Smooth muscle cell of the brain vasculature (primary cell): ENCODE data around the gene GAS6.
"Not testable (repeated sequence)": the region's sequence is repeated elsewhere in the genome, so short reads cannot be mapped to it uniquely, and the experiment has no call there.

Experiments
- DNase-seq: peaks from one replicate; pipeline ENCODE4 v3.0.0-alpha.2; 2012; ENCODE audit warnings: low read depth, low spot score

The GAS6 gene

DNA sequence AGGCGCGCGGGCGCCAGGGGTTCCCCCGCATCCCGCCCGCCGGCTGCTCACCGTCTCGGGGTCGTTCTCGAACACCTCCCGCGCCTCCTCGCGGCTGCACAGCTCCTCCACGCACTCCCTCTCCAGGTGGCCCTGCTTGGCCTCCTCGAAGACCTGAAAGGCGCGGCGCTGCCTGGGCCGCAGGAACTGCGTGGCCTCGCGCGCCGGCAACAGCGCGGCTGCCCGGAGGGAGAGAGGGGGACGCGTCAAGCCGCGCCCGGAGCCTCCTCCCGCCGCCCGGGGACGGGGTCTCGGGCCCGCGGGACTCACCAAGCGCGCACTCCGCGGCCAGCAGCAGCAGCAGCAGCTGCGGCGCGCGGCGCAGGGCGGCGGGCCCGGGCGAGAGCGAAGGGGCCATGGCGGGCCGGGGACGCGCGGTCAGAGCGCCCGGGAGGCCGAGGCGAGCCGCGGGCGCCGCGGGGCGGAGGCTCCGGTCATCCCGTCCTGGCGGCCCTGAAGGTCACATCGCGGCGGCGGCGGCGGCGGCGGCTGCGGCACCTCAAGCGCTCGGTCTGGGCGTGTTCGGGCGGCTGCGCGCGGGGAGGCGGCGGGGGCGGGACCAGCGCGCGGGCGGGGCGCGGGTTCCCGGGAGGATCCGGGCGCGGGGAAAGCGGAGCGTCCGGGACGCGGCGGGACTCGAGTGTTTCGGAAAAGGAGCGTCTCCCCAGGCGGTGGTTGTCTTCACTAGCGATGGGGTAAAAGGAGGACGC lies at the start of gene GAS6:
Gene GAS6, minus strand, starts transcription at position 553 of the 749 bp plus-strand sequence. Its CDS starts 156 bp downstream, at position 397.
- DNase-seq, result no peak

DNA sequence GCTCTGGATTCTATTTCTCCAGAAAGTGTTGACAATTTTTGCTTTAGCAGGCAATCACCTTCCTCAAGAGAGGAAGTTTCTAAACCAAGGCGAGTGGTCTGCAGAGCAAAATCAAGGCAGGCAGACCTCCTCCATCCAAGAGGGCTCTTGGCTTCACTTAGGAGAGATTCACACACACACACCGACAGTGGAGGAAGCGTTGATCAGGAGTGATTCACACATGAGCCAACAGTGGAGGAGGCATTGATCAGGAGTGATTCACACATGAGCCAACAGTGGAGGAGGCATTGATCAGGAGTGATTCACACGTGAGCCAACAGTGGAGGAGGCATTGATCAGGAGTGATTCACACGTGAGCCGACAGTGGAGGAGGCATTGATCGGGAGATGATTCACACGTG lies 49.5 kb upstream of the GAS6 start:
- DNase-seq, result not testable (repeated sequence)

DNA sequence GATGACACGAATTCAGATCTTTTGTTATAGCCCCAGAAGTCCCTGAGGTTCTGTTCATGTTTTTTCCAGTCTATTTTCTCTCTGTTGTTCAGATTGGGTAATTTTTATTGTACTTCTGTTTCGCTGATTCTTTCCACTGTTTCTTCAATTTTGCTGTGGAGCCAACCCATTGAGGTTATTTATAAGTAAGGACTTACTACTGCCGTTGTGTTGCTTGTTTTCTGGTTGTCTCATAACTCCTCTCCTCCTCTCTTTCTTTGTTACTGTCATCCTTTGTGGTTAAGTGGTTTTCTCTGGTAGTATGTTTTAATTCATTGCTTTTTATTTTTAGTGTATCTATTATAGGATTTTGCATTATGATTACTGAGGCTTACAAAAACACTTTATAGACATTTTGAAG lies 48.7 kb upstream of the GAS6 start:
- DNase-seq, result no peak

DNA sequence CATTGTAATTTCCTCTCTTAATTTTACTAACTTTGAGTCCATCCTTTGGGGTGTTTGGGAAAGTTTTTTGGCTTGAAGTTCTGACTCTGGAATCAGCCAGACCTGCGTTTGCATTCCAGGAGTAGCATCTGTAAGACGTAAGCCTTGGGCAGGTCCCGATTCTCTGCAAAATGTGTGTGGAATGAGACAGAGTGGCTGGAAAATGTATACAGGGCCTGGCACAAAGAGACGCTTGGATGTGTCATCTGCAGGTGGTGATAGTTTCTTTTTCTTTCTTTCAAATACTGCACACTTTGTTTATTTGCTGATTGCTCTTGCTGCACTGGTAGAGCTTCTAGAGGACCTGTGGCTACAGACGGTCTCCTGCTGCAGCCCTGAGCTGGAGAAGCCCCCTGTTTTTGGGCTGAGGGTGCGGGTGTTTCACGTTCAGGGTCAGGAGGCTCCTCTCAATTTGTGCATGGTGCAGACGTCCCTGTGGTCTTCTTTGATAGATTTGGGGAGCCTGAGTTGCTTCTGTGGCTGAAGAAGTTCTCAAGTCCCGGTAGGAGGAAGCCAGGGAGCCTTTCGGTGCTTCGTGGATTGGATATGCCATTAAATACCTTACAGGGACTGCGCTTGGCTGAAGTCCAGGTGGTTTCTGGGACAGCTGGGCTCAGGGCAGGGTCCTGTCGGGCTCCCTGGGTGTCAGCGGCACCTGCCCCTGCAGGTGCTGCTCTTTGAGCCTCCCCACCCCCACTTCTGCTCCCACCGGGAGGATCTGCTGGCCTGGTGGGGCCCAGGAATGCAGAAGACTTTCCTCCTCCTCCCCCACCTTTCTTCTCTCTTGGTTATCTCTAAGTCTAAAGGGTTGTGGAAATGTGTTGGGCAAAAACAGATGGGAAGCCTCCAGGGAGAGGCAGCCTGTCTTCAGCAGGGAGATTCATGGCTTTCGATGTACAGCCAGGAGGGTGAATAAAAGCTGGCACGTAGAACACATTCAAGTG lies 44.0 kb upstream of the GAS6 start:
- no peak for DNase-seq

DNA sequence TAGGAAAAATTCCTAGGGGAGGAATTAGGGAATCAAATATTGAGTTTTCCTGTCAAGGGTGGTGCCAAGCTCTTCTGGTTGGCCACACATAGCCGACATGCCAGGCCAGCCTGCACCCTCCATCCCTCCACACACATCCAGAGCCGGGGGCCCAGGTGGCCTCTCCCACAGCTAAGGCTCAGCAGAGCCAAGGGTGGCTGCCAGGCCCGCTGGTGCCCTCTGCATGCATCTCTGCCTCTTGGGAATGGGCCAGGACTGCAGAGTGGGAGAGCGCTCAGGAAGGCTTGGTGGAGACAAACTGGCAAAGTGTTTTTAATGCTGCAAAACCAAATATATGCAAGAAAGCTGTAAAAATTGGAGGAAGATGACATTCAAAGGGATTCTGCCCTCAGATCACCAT lies 42.7 kb upstream of the GAS6 start:
- no peak for DNase-seq

DNA sequence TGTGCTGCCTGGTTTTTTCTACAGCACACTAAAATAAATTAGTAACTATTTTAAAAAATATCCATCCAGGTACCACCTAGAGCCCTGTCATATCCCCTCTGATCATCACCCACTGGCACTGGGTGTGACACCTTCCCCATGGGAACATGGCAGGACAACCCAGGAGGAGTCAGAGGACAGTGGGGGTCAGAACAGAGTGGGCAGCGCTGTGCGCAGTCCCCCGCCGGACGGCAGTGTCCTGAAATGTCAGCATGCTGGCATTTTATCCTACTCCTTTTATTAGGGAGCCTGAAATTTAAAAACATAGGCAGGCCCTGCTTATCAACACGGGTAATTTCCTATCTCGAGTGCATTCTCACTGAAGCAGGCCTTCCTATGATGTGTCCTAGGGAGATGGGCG lies 42.1 kb upstream of the GAS6 start:
- DNase-seq, result no peak

DNA sequence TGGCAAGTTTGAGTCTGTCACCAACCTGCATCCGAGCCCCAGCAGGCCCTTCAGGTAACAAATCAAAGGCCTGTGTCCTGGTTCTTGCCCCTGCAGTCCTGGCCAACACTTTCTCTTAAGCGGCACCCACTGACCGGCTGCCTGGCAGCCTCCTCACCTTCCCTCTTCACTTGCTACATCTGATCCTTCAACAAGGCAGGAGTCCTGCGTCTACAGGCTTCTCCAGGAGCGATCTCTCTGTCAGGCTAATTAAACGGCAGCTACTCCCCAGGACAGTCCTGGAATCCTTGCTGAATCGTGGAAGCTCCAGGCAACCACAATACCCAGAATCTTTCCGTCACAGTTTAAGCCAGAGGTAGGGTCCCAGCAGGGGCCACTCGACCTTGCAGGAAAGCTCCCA lies 41.1 kb upstream of the GAS6 start:
- no peak for DNase-seq

DNA sequence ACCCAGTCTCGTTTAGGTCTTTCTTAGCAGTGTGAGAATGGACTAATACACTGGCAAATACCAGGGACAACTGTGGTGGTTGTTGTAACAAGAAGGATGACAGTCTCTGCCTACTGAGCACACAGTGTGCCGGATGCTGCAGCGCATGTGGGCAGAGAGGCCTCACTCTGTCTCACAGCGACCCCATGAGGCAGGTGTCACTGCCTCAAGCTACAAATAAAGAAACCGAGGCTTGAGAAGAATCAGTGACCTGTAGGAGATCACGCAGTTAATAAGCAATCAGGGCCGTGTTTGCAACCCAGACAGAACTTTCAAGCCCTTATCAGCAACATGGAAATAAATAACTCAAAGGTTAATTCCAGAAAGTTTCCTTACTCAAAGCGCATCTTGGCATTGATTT lies 40.5 kb upstream of the GAS6 start:
- DNase-seq, result no peak

DNA sequence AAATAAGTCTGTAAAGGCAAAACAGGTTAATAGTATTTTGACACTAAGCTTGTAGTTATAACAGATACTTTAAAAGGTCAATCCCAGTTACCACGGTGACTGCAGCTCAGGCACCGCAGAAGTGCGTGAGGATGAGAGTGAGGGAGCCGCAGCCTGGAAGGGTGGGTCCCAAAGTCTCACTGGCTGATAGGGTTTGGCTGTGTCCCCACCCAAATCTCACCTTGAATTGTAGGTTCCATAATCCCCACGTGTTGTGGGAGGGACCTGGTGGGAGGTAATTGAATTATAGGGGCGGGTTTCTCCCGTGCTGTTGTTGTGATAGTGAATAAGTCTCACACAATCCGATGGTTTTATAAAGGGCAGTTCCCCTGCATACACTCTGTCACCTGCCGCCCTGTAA lies 40.0 kb upstream of the GAS6 start:
- no peak for DNase-seq

DNA sequence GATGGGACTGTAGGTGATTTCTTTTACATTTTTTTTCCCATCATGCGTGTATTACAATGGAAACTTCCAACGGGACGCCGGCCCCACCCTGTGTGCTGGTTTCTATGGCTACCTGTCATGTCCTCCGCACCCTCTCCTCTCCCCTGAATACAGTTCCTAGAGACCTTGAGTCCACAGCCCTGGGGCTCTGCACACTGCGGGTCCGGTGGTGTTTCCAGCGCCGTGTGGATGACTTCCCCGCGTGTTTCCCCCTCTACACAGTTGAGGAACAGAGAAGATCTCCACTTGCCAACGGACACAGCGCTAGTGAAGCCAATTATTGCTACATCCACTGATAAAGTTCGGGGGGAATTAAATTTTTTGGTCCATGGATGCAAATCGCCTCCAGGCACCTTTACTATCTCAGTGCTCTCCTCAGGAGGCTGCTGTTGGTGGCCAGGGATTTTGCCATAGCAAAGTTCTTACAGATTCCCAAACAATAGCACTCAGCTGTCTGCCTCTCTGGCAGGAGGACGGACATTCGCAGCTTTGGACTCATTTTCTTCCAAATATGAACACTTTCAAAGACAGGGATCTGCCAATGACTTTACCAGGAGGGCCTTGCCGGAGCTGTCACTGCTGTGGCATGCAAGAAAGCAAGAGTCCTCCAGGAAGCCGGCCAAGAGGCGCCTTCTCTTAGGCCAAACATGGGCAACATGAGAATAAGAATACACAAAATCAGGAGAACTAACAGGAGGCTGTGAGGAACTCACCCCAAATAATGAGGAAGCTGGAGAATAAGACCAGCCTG lies 39.3 kb upstream of the GAS6 start:
- no peak for DNase-seq

DNA sequence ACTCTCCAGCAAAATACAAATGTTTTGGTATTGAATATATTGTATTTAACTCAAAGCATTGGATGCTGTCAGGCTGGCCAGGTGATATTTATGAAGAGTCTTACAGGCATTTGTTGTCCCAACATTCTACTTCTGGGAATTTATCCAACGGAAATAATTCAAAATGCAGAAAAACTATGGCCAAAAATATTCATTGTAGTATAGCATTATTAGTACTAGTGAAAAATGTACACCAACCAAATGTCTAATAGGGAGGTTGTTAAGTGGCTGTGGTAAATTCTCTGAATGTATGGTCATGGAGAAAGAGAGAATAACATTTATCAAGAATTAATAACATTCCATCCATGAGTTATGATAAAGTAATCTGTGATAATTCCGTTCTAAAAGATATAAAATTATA lies 38.6 kb upstream of the GAS6 start:
- DNase-seq, result no peak

DNA sequence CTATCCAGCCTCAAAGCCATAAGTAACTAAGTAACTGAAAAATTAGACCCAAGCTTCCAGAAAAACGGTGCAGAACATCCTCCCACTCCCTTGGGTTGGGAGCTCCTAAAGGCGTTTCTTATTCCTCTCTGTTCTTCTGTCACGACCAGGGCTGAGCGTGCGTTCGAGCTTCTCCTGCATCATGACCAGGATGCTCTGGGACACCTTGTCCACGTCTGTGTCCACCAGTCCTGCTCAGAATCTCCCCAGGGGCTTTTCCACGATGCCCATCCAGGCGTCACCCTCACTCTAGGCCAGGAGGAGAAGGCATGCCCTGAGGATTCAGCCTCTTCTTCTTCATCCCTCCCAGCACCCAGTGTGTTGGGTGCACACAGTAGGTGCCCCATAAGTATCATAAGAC lies 37.8 kb upstream of the GAS6 start:
- no peak for DNase-seq

DNA sequence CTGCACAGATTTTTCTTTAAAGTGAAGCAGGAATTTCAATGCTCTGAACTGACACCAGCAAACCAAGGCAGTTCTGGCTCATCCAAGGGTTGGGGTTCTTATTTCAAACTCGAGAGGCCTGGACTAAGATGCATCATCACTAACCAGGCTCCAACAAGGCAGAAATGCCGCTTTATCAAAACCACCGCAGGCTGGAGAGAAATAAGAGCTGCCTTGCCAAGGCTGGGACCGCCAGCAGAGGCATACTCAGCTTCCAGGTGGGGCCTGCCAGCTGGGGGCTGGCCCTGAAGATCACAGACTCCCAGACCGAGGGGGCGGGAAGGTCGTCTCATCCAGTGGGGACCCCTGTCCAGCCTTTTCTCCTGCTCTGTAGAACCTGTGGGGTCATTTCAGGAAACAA lies 37.4 kb upstream of the GAS6 start:
- DNase-seq, result no peak

DNA sequence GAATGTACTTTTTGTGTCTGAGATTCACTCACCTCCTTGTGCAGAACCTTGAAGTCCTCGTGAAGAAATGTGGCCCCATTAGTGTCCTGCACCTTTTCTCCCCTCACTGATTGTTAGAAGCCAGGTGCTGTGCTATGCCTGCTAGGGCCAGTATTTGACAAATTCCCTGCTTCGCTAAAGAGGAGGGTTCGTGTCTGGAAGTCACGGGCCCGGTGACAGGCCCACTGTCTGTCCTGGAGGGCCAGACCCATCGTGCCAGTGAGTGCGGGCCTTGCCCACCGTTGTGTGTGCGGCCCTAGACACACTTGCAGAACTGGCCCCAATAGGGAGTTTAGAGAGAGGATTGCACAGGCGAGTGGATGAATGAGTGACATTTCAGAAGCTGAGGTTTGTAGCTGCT lies 36.8 kb upstream of the GAS6 start:
- no peak for DNase-seq

DNA sequence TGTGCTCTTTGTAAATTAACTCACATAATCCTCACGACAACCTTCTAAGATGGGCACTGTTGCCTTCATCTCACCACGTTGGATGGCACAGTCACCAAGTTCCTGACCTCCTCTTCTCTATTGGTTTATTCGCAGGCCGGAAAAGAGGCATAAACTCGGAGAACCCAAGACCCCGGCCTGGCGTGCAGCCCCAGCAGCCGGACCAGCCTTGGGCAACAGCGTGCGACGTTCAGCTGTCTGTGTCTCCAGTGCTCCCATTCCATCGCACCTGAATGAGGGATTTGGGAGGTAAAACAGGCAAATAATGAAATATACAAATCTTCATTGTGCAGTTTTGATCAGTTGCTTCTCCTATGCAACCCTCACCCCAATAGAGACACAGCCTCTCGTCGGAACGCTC lies 34.5 kb upstream of the GAS6 start:
- DNase-seq, result no peak

DNA sequence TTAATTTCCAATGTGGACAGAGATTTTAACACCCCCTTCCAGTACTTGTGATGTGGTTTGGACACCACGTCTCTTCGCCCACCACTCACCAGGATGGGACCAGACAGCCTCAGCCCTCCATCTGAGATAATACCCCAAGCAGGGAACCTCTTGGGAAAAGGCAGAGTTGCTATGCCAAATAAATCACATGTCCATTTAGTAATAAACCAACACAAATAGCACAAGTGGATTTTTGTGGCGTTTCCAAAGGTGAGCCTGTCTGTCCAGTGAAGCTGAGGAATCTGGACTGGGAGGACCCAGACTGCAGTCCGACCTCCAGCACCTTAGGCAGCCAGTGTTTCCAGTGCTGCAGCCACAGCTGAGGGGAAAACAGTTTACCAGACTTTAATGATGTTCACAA lies 34.1 kb upstream of the GAS6 start:
- no peak for DNase-seq

DNA sequence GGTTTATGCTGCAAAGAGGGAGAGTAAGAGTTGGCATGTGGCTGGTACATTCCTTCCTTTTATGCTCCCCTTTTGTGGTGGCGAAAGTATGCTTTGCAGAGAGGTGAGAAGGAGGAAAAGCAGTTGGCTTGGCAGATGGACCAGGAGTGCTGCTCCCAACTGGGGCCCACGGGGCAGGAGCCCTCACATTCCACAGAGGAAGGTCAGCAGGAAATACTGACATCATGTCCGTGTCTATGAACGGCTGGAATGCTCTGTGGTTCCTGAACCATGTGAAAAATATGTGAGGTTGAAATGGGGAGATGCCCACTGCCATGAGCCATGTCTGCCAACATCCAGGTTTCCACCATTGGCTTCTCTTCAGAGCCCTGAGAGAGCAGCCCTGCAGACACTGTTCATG lies 33.3 kb upstream of the GAS6 start:
- peak; percentile 13 for DNase-seq

DNA sequence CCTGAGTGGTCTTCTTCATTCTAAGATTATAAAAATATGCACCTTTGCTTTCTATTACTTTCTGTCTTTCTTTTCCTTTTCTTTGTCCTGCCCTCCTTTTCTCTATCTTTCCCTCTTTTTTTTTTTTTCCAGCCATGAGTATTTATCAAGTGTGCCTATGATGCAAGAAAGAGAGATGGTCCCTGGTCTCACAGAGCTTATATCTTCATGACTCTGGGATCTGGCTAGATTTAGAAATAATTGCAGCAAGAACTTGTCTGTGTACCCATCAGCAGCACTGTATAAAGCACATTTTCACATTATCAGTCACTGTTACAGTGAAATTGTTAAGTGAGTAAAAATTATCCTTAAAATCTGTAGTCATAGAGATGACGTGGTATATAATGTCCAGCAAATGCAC lies 31.6 kb upstream of the GAS6 start:
- no peak for DNase-seq

DNA sequence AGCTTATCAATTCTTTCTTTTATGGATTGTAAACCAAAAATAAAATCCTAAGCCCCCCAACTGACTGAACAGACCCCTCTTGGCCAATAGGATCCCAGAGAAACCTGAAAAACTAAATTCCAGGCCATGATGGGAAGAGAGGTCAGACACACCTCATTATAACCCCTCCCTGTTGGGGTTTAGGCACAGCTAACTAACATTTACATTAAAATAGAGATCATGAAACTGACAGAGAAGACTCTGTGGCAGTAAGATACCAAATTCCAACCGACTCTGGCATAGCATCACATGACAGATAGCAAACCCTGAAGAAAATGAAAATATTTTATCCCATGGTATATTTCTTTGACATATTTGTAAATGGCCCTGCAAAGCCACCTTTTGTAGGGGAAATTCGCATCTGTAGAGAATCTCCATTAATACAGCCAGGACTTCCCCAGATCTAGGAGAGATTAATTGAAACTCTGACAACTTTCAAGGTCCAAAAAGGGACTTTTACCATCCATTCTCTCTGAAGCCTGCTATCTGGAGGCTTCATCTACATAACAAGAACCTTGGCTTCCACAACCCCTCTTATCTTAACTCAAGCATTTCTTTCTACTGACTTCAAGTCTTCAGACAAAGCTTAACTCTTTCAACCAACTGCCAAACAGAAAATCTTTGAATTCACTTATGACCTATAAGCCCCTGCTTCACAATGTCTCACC lies 27.1 kb upstream of the GAS6 start:
- no peak for DNase-seq

DNA sequence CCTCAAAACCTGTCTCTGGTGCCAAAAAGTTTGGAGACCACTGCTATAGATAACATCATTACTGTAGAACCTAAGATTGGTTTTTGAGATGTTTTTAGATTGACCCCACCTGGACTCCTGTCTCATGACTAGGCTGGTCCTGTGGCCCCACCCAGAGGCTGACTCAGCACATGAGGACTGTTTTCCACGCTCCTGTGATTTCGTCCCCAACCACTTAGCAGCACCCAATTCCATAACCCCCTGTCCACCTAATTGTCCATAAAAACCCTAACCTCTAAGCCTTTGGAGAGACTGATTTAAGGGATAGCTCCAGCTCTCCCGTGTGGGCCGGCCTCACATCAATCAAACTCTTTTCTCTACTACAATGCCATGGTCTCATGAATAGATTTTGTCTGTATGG lies 25.6 kb upstream of the GAS6 start:
- no peak for DNase-seq

DNA sequence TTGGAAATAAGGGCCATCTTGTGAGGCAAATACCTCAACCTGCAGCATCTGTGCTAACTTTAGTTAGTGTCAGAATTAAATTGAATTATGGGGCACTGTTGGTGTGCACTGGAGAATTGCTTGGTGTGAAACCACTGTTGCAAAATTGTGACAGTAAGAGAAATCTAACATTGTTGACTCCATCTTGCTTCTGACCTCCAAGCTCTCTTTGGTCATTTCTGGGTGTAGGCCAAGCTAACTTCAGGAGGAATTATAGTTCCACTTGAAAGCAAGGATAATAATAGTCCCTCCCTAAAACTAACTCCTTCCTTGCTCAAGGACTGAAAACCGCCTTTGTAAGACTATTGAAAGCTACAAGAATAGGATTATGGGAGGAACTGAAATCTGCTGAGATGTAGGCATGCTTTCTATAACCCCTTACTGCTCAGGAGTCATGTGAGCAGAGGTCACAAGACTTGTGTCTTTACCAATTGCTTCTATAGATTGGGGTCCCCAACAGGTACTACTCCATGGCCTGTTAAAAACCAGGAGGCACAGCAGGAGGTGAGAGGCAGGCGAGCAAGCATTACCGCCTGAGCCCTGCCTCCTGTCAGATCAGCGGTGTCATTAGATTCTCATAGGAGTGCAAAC lies 24.9 kb upstream of the GAS6 start:
- no peak for DNase-seq
